ENCODE data around the gene PUSL1.

PUSL1 gene

GRCh38 chr1:1324084-1324523 lies 15.7 kb downstream of the PUSL1 start:
- DNase-seq (ENCODE audit: low read depth in 2 of 2), result no peak

- peak; percentile 94 for DNase-seq (ENCODE audit: low read depth in 2 of 2)
Measured at GRCh38 chr1:1324524-1325287, 16.3 kb downstream of the PUSL1 start, which contains the start of the genes CPTP and INTS11. CPTP (plus strand) TSS chr1:1324802; CDS start chr1:1326911, 2,109 bp downstream. INTS11 (minus strand) TSS chr1:1324660; CDS start chr1:1324608, 52 bp downstream.

- no peak for DNase-seq (ENCODE audit: low read depth in 2 of 2)
Measured at GRCh38 chr1:1325288-1326074, 17.1 kb downstream of the PUSL1 start.

- DNase-seq (ENCODE audit: low read depth in 2 of 2), result no peak
Measured at GRCh38 chr1:1326075-1326605, 17.7 kb downstream of the PUSL1 start.

DNA sequence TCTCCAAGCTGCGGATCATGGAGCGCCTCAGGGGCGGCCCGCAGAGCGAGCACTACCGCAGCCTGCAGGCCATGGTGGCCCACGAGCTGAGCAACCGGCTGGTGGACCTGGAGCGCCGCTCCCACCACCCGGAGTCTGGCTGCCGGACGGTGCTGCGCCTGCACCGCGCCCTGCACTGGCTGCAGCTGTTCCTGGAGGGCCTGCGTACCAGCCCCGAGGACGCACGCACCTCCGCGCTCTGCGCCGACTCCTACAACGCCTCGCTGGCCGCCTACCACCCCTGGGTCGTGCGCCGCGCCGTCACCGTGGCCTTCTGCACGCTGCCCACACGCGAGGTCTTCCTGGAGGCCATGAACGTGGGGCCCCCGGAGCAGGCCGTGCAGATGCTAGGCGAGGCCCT lies 18.9 kb downstream of the PUSL1 start:
- DNase-seq (ENCODE audit: low read depth in 2 of 2), result no peak

GRCh38 chr1:1328254-1328653 lies 19.9 kb downstream of the PUSL1 start:
- DNase-seq (ENCODE audit: low read depth in 2 of 2), result no peak

DNA sequence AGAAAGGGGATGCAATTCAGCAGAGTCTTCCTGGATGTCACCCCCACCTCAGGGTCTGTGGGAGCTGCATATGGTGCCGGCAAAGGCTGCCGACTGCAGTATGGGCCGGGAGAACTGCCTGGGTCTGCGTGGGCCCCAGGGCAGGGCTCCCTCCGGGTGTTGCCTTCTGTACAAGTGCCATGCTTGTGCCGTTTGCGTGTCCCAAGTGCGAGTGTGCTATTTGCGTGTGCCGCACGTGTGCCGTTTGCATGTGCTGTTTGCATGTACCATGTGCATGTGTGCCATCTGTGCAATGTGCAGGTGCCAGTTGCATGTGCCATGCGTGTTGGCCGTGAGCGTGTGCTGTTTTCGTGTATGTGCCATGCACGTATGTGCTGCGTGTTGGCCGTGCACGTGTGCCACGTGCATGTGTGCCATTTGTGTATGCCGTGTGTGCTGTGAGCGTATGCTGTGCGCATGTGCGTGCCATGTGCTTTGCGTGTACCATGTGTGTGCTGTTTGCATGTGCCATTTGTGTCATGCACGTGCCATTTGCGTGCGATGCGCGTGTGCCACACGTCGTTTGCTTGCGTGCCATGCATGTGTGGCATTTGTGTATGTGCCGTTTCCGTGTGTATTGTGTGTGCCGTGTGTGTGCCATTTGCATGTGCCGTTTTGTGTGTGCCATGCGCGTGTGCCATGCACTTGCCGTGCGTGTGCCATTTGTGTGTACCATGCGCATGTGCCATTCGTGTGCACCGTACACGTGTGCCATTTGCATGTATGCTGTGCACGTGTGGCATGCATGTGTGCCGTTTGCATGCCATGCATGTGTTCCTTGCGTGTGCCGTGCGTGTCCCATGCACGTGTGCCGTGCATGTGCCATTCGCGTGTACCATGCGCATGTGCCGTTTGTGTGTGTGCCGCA lies 21.2 kb downstream of the PUSL1 start:
- DNase-seq (ENCODE audit: low read depth in 2 of 2), result no peak

- no peak for DNase-seq (ENCODE audit: low read depth in 2 of 2)
Measured at GRCh38 chr1:1330366-1331067, 22.1 kb downstream of the PUSL1 start.

DNA sequence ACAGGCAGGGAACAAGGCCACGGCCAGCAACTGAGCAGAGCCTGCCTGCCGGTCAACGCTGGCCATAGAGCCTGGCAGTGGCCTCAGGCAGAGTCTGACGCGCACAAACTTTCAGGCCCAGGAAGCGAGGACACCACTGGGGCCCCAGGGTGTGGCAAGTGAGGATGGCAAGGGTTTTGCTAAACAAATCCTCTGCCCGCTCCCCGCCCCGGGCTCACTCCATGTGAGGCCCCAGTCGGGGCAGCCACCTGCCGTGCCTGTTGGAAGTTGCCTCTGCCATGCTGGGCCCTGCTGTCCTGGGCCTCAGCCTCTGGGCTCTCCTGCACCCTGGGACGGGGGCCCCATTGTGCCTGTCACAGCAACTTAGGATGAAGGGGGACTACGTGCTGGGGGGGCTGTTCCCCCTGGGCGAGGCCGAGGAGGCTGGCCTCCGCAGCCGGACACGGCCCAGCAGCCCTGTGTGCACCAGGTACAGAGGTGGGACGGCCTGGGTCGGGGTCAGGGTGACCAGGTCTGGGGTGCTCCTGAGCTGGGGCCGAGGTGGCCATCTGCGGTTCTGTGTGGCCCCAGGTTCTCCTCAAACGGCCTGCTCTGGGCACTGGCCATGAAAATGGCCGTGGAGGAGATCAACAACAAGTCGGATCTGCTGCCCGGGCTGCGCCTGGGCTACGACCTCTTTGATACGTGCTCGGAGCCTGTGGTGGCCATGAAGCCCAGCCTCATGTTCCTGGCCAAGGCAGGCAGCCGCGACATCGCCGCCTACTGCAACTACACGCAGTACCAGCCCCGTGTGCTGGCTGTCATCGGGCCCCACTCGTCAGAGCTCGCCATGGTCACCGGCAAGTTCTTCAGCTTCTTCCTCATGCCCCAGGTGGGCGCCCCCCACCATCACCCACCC lies 22.9 kb downstream of the PUSL1 start, which contains the start of gene TAS1R3:
Gene TAS1R3 (plus strand): TSS at position 213 of the 898 bp plus-strand sequence. CDS start 66 bp downstream, at position 279.
- no peak for DNase-seq (ENCODE audit: low read depth in 2 of 2)

DNA sequence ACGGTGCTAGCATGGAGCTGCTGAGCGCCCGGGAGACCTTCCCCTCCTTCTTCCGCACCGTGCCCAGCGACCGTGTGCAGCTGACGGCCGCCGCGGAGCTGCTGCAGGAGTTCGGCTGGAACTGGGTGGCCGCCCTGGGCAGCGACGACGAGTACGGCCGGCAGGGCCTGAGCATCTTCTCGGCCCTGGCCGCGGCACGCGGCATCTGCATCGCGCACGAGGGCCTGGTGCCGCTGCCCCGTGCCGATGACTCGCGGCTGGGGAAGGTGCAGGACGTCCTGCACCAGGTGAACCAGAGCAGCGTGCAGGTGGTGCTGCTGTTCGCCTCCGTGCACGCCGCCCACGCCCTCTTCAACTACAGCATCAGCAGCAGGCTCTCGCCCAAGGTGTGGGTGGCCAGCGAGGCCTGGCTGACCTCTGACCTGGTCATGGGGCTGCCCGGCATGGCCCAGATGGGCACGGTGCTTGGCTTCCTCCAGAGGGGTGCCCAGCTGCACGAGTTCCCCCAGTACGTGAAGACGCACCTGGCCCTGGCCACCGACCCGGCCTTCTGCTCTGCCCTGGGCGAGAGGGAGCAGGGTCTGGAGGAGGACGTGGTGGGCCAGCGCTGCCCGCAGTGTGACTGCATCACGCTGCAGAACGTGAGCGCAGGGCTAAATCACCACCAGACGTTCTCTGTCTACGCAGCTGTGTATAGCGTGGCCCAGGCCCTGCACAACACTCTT lies 23.8 kb downstream of the PUSL1 start:
- no peak for DNase-seq (ENCODE audit: low read depth in 2 of 2)

DNA sequence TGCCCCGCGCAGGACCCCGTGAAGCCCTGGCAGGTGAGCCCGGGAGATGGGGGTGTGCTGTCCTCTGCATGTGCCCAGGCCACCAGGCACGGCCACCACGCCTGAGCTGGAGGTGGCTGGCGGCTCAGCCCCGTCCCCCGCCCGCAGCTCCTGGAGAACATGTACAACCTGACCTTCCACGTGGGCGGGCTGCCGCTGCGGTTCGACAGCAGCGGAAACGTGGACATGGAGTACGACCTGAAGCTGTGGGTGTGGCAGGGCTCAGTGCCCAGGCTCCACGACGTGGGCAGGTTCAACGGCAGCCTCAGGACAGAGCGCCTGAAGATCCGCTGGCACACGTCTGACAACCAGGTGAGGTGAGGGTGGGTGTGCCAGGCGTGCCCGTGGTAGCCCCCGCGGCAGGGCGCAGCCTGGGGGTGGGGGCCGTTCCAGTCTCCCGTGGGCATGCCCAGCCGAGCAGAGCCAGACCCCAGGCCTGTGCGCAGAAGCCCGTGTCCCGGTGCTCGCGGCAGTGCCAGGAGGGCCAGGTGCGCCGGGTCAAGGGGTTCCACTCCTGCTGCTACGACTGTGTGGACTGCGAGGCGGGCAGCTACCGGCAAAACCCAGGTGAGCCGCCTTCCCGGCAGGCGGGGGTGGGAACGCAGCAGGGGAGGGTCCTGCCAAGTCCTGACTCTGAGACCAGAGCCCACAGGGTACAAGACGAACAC lies 24.5 kb downstream of the PUSL1 start:
- DNase-seq (ENCODE audit: low read depth in 2 of 2), result no peak

DNA sequence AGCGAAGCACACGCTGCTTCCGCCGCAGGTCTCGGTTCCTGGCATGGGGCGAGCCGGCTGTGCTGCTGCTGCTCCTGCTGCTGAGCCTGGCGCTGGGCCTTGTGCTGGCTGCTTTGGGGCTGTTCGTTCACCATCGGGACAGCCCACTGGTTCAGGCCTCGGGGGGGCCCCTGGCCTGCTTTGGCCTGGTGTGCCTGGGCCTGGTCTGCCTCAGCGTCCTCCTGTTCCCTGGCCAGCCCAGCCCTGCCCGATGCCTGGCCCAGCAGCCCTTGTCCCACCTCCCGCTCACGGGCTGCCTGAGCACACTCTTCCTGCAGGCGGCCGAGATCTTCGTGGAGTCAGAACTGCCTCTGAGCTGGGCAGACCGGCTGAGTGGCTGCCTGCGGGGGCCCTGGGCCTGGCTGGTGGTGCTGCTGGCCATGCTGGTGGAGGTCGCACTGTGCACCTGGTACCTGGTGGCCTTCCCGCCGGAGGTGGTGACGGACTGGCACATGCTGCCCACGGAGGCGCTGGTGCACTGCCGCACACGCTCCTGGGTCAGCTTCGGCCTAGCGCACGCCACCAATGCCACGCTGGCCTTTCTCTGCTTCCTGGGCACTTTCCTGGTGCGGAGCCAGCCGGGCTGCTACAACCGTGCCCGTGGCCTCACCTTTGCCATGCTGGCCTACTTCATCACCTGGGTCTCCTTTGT lies 25.3 kb downstream of the PUSL1 start:
- no peak for DNase-seq (ENCODE audit: low read depth in 2 of 2)

GRCh38 chr1:1334835-1335234 lies 26.4 kb downstream of the PUSL1 start:
- no peak for DNase-seq (ENCODE audit: low read depth in 2 of 2)

DNA sequence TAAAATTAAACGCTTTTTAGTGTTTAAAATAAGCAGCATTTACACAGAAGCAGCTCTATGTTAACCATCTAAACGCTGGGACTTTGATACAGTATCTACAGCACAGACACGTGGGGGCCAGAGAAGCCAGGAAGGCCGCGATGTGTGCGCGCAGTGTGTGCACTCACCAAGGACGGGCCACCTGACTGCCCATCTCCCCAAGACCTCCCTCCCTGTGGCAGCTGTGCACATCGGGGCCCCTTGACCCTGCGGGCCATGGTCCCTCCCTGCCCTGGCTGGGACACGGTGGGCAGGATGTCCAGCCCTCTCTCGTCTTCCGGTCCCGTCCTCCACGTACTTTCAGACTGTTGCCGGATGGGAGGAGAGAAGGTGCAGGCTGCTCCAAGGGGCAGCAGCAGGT lies 26.9 kb downstream of the PUSL1 start:
- no peak for DNase-seq (ENCODE audit: low read depth in 2 of 2)

DNA sequence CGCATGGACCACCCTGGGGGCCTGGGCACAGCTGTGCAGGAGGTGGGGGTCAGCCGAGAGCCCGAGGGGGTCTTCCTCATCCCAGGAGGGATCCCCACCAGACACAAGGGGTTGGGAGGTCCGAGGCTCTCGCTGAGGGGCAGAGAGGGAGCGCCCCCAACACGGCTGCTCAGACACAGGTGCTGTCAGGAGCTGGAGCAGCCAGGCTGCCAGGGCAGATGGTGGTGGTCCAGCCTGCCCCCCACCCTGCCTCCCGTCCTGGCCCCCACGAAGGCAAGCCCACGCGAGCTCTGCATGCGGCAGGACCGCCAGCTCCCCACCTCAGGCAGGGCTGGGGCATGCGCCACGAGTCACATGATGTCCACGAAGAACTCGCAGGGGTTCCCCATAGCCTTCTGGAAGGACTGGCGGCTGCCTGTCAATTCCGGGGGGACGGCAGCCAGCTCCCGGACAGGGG lies 27.4 kb downstream of the PUSL1 start:
- DNase-seq (ENCODE audit: low read depth in 2 of 2), result no peak

- DNase-seq (ENCODE audit: low read depth in 2 of 2), result no peak
Measured at GRCh38 chr1:1336446-1336845, 28.0 kb downstream of the PUSL1 start.

- DNase-seq (ENCODE audit: low read depth in 2 of 2), result no peak
Measured at GRCh38 chr1:1336931-1337792, 28.8 kb downstream of the PUSL1 start.

All from stimulated activated CD4-positive, alpha-beta T cell treated with anti-CD3 and anti-CD28 coated beads, Interleukin-12 subunit alpha, Interleukin-12 subunit beta, amount 100 ng/mL, for 24 hours (primary cell).